Gastrocnemius medialis (tissue), 4 donors: ENCODE data around the gene PTPN7. TPM values are rescaled to one million over a fixed set of nuclear protein-coding genes. Genes with fewer than 3 reads are reported as not detected.
A peak's percentile ranks its signal among the peaks of the same experiment; 100 is the strongest.
"Not testable (repeated sequence)": the region's sequence is repeated elsewhere in the genome, so short reads cannot be mapped to it uniquely, and the experiment has no call there.

Experiments used
- ATAC-seq, 2 donors: fragments of 150-250 bp; one replicate each; pipeline ENCODE4 v1.9.1; 2016
- DNase-seq, 2 donors: peaks; one replicate each; pipeline ENCODE4 v3.0.0-alpha.2; 2019
- H3K27ac ChIP-seq, 4 donors: fragments of 200-600 bp; sonication (generic); 1 replicate in 1 of 4; 2 replicates in 3 of 4; pipeline ENCODE4 v1.5.1; 2016 to 2018; ENCODE audit warnings: mild to moderate bottlenecking in 2 of 4, moderate library complexity in 1 of 4
- H3K27me3 ChIP-seq, 3 donors: fragments of 200-600 bp; sonication (generic) in 2 of 3; 1 replicate in 1 of 3; 2 replicates in 2 of 3; pipeline versions ENCODE4 v1.5.1 to v1.6.0; 2016 to 2019; ENCODE audit warnings: mild to moderate bottlenecking in 1 of 3, moderate library complexity in 1 of 3
- H3K36me3 ChIP-seq, 2 donors: fragments of 200-600 bp; sonication (generic) in 1 of 2; one replicate each; pipeline ENCODE4 v1.5.1; 2017 to 2018
- H3K4me1 ChIP-seq, 2 donors: fragments of 200-600 bp; sonication (generic) in 1 of 2; one replicate each; pipeline ENCODE4 v1.5.1; 2016 to 2017; ENCODE audit warnings: mild to moderate bottlenecking in 2 of 2
- H3K4me3 ChIP-seq, 4 donors: fragments of 200-600 bp; sonication (generic) in 3 of 4; 1 replicate in 1 of 4; 2 replicates in 3 of 4; pipeline ENCODE4 v1.5.1; 2016 to 2019; ENCODE audit warnings: mild to moderate bottlenecking in 2 of 4
- H3K9me3 ChIP-seq, 3 donors: fragments of 200-600 bp; sonication (generic) in 2 of 3; 1 replicate in 1 of 3; 2 replicates in 2 of 3; pipeline ENCODE4 v1.5.1; 2016 to 2019
- POLR2A ChIP-seq, 2 donors: fragments of 450-650 bp; IDR thresholded peaks; one replicate each; pipeline ENCODE4 v1.6.1; 2017; ENCODE audit warnings: antibody characterized with exemption in 2 of 2, mild to moderate bottlenecking in 2 of 2, moderate library complexity in 2 of 2
- in situ Hi-C, 4 donors: fragments of 200-750 bp; cut with MboI; loops; one replicate each; pipeline versions ENCODE4 v1.15.0 to v1.8.0; 2017; ENCODE audit warnings: low sequenced_read_pairs in 4 of 4
- intact Hi-C: fragments of 100-400 bp; cut with DNase I; formaldehyde crosslinking; loops from one replicate; pipeline ENCODE4 v1.15.1; 2023; ENCODE audit warnings: low total_unique reads
- total RNA-seq, 4 donors: library from RNA; depleted of rRNA; stranded (reverse); fragments of >200 nt; gene quantifications; one replicate each; pipeline versions ENCODE4 v1.1.0 to v1.2.3, GENCODE V29; 2016
- TF ChIP-seq, protein P1 (sequence below), 5 experiments: fragments of 450-650 bp in 3 of 5; fragments of 200-600 bp in 2 of 5; sonication (generic) in 2 of 5; IDR thresholded peaks in 4 of 5; conservative IDR thresholded peaks in 1 of 5; 1 replicate in 4 of 5; 2 replicates in 1 of 5; pipeline ENCODE4 v1.5.1; 2016 to 2019; ENCODE audit warnings: antibody characterized with exemption in 5 of 5, mild to moderate bottlenecking in 3 of 5, moderate library complexity in 3 of 5

The PTPN7 gene
- total RNA-seq, 4 donors from 2014 or later: 0.19 to 0.76 (median 0.49) TPM

GRCh38 chr1:202192770-202193613 lies 32.6 kb upstream of the PTPN7 start:
- H3K27me3 ChIP-seq: peaks cover 7 to 18% (median 11%) of the 10 kb centered on the region in 3 donors
- H3K4me3 ChIP-seq: peak overlapping the region in 1 of 4 donors; percentile 0
- in situ Hi-C loops (loop anchor here in 2 of 4 donors (10.0 kb wide), 1 partner anchor 122 kb away; no protein-coding TSS in a partner anchor), intact Hi-C loops (loop anchor here (1.0 kb wide), 1 partner anchor 122 kb away; no protein-coding TSS in a partner anchor)
- TF ChIP-seq, protein P1, sequence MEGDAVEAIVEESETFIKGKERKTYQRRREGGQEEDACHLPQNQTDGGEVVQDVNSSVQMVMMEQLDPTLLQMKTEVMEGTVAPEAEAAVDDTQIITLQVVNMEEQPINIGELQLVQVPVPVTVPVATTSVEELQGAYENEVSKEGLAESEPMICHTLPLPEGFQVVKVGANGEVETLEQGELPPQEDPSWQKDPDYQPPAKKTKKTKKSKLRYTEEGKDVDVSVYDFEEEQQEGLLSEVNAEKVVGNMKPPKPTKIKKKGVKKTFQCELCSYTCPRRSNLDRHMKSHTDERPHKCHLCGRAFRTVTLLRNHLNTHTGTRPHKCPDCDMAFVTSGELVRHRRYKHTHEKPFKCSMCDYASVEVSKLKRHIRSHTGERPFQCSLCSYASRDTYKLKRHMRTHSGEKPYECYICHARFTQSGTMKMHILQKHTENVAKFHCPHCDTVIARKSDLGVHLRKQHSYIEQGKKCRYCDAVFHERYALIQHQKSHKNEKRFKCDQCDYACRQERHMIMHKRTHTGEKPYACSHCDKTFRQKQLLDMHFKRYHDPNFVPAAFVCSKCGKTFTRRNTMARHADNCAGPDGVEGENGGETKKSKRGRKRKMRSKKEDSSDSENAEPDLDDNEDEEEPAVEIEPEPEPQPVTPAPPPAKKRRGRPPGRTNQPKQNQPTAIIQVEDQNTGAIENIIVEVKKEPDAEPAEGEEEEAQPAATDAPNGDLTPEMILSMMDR (IDR thresholded peaks at IDR 0.05 in 4 of 5, conservative IDR thresholded peaks at IDR 0.05 in 1 of 5): peak; percentile 58 to 89 (median 73)
- no peak for TF ChIP-seq POLR2A (IDR thresholded peaks at IDR 0.05)
- no peaks in the 10 kb centered on the region for H3K9me3 ChIP-seq
- H3K4me1 ChIP-seq: no peaks in the 10 kb centered on the region
- DNase-seq (peak in 1 of 2 donors; percentile 42), ATAC-seq (peak; percentile 69 to 73)
- H3K36me3 ChIP-seq: no peaks in the 10 kb centered on the region
- no peak overlapping the region for H3K27ac ChIP-seq

- H3K4me3 ChIP-seq, intact Hi-C loops, H3K36me3 ChIP-seq, H3K9me3 ChIP-seq, H3K4me1 ChIP-seq, H3K27ac ChIP-seq, ATAC-seq, DNase-seq: not testable (repeated sequence)
- in situ Hi-C loops: loop anchor here in 2 of 4 donors (10.0 kb wide), 1 partner anchor 123 kb away; no protein-coding TSS in a partner anchor
- peaks cover 7 to 18% (median 11%) of the 10 kb centered on the region in 3 donors for H3K27me3 ChIP-seq
These were observed 31.0 kb upstream of the PTPN7 start for GRCh38 chr1:202191391-202191790.

DNA sequence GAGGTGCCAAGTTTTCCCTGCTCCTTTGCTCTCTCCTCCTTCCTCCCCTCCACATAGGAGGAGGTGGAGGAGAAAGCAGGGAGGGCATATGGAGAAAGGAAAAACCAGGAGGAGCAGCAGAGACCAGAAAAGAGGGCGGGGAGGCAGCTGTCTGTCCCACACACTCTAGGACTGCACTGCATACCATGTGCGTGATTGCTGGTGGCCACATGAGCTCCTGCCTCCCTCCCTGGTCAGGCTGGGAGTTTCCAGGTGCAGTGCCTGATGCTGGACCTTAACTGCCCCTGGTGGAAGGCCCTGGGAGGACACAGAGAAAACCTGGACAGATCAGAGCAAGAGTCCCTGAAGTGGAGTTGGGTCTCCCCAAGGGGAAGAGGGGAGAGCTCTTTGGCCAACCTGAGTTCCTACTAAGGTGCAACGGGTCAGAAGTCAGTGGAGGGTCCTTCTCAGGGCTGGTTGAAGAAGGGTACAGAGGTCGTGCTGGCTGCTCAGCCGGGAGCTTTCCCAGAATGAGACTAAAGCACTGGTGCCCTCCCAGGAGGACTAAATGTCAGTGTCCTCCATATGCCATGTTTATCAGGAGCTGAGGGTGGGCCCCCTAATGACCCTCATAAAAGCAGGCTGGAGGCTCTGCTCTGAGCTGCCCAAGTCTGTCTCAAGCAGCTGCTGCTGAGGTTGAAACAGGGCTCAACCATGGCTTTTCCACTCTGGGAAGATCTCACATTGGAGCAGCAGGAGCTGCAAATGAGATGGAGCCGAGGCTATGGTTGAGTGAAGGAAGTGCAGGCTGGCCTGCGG lies 29.7 kb upstream of the PTPN7 start:
- no peak for ATAC-seq

DNA sequence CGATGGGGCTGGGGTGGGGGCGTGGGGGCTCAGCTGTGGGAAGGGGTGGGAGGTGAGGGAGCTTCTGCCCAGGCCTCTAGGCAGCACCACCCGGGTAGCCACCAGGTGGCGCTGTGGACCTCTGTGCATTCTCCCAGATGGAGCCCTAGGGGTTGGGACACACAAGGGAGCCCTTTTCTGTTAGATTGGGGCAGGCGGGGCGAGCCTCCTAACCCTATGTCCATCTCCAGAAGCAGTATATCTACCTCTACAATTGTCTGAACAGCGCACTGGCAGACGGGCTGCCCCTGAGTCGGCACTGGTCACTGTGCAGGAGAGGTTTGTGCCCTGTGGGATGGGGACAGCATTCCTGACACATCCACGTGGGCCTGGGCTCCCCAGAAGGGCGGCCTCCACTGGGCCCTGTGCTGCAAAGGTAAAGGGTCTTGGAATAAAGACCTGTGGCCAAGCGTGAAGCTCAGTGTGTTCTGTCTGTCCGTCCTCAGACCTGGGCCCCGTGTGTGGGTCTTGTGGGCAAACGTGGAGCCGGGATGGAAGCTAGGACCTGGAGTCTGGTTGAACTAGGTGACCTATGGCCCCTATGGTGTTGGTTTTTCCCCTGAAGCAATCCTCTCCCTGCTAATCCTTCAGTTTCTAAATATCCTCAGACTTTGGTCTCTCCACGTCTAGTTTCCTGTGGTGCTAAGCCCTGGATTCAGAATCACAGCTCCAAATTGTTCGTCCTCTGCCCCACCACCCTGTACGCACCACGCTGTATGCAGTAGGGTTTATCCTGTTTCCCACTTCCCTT lies 28.8 kb upstream of the PTPN7 start:
- ATAC-seq: peak; percentile 48 to 57
- peak; percentile 35 to 48 for DNase-seq
- intact Hi-C loops: loop anchor here (1.0 kb wide), 1 partner anchor 530 kb away; no protein-coding TSS in a partner anchor
- in situ Hi-C loops: loop anchor here in 3 of 4 donors (10.0 kb wide), 2 partner anchors 526 to 536 kb away; partner anchors contain the start of gene SYT2 (in 2 of the 3)
- Histone ChIP-seq H3K9me3 (no peaks in the 10 kb centered on the region), H3K27ac (no peak overlapping the region), H3K27me3 (peaks cover 7 to 15% (median 9%) of the 10 kb centered on the region in 3 donors), H3K4me3 (no peak overlapping the region), H3K4me1 (no peaks in the 10 kb centered on the region), H3K36me3 (no peaks in the 10 kb centered on the region)
- TF ChIP-seq, protein P1 (IDR thresholded peaks at IDR 0.05 in 4 of 5, conservative IDR thresholded peaks at IDR 0.05 in 1 of 5): peak; percentile 41 to 92 (median 66)
- no peak for TF ChIP-seq POLR2A (IDR thresholded peaks at IDR 0.05)

More for the DNA sequence above, 29.7 kb upstream of the PTPN7 start:
- intact Hi-C loops: loop anchor here (1.0 kb wide), 1 partner anchor 529 kb away; no protein-coding TSS in a partner anchor
- Histone ChIP-seq H3K27me3 (peaks cover 7 to 18% (median 11%) of the 10 kb centered on the region in 3 donors), H3K36me3 (no peaks in the 10 kb centered on the region), H3K4me3 (no peak overlapping the region), H3K27ac (no peak overlapping the region), H3K9me3 (no peaks in the 10 kb centered on the region), H3K4me1 (no peaks in the 10 kb centered on the region)
- in situ Hi-C loops: loop anchor here (10.0 kb wide), 3 partner anchors 125 to 535 kb away; partner anchors contain the start of gene SYT2 (in 2 of the 4)
- TF ChIP-seq, protein P1 (IDR thresholded peaks at IDR 0.05 in 4 of 5, conservative IDR thresholded peaks at IDR 0.05 in 1 of 5): no peak
- TF ChIP-seq POLR2A (IDR thresholded peaks at IDR 0.05): no peak
- DNase-seq: no peak
